Liver (tissue), 9 donors: ENCODE measurements around the gene MAPKAPK3. TPM values are rescaled to one million over a fixed set of nuclear protein-coding genes. Genes with fewer than 3 reads are reported as not detected.

Experiments used
- DNase-seq: peaks from one replicate; pipeline ENCODE4 v3.0.0-alpha.2; 2017; ENCODE audit warnings: low spot score
- H3K27ac ChIP-seq, 2 donors: one replicate each; pipeline ENCODE4 v1.7.0; 2013; ENCODE audit warnings: inconsistent platforms in 2 of 2, low read length in 2 of 2, control low read depth in 1 of 2, low read depth in 1 of 2, mild to moderate bottlenecking in 1 of 2
- H3K27me3 ChIP-seq, 4 donors: one replicate each; pipeline versions ENCODE4 v1.6.1 to v1.7.0; 2013; ENCODE audit warnings: low read length in 3 of 4, inconsistent platforms in 1 of 4, mild to moderate bottlenecking in 1 of 4, moderate library complexity in 1 of 4; ENCODE audit not compliant: control insufficient read depth in 4 of 4, insufficient read depth in 4 of 4
- H3K36me3 ChIP-seq, 4 donors: one replicate each; pipeline versions ENCODE4 v1.6.1 to v1.7.0; 2013; ENCODE audit warnings: low read length in 3 of 4, mild to moderate bottlenecking in 3 of 4, low read depth in 1 of 4, moderate library complexity in 1 of 4; ENCODE audit not compliant: control insufficient read depth in 4 of 4, insufficient read depth in 3 of 4
- H3K4me1 ChIP-seq, 4 donors: one replicate each; pipeline versions ENCODE4 v1.6.1 to v1.7.0; 2013; ENCODE audit warnings: low read length in 3 of 4, mild to moderate bottlenecking in 3 of 4, moderate library complexity in 1 of 4; ENCODE audit not compliant: control insufficient read depth in 4 of 4, insufficient read depth in 4 of 4
- H3K4me3 ChIP-seq, 3 donors: one replicate each; pipeline versions ENCODE4 v1.6.1 to v1.7.0; 2013; ENCODE audit warnings: low read length in 3 of 3, control low read depth in 1 of 3, low read depth in 1 of 3, mild to moderate bottlenecking in 1 of 3
- H3K9ac ChIP-seq, 2 donors: one replicate each; pipeline ENCODE4 v1.7.0; 2013; ENCODE audit warnings: low read length in 2 of 2, mild to moderate bottlenecking in 2 of 2, moderate library complexity in 2 of 2, control low read depth in 1 of 2, low read depth in 1 of 2
- H3K9me3 ChIP-seq, 4 donors: one replicate each; pipeline versions ENCODE4 v1.6.1 to v1.7.0; 2013; ENCODE audit warnings: low read length in 3 of 4; ENCODE audit not compliant: control insufficient read depth in 4 of 4
- CTCF ChIP-seq: fragments of 150-350 bp; IDR thresholded peaks from 2 replicates; pipeline ENCODE4 v1.5.1; 2017; ENCODE audit warnings: improper control_type of control experiment, low read depth, low read length; ENCODE audit not compliant: missing input control
- EGR1 ChIP-seq, 2 donors: IDR thresholded peaks; 2 replicates each; pipeline ENCODE4 v1.6.1; 2016 to 2018; ENCODE audit warnings: antibody characterized with exemption in 2 of 2, low read depth in 2 of 2
- FOXA1 ChIP-seq: IDR thresholded peaks from 2 replicates; pipeline ENCODE4 v1.6.1; 2016; ENCODE audit warnings: antibody characterized with exemption
- FOXA2 ChIP-seq: IDR thresholded peaks from 2 replicates; pipeline ENCODE4 v1.6.1; 2016; ENCODE audit warnings: antibody characterized with exemption
- GABPA ChIP-seq, 2 donors: IDR thresholded peaks in 1 of 2; conservative IDR thresholded peaks in 1 of 2; 2 replicates each; pipeline ENCODE4 v1.6.1; 2016; ENCODE audit warnings: antibody characterized with exemption in 2 of 2, mild to moderate bottlenecking in 1 of 2, moderate library complexity in 1 of 2
- HNF4A ChIP-seq, 2 donors: conservative IDR thresholded peaks; 2 replicates each; pipeline ENCODE4 v1.6.1; 2016; ENCODE audit warnings: antibody characterized with exemption in 2 of 2, mild to moderate bottlenecking in 2 of 2
- HNF4G ChIP-seq: IDR thresholded peaks from 2 replicates; pipeline ENCODE4 v1.6.1; 2016; ENCODE audit warnings: antibody characterized with exemption
- JUND ChIP-seq, 2 donors: IDR thresholded peaks; 2 replicates each; pipeline ENCODE4 v1.6.1; 2016; ENCODE audit warnings: antibody characterized with exemption in 2 of 2
- NR2F2 ChIP-seq: IDR thresholded peaks from 2 replicates; pipeline ENCODE4 v1.6.1; 2016; ENCODE audit warnings: antibody characterized with exemption
- REST ChIP-seq: IDR thresholded peaks from 2 replicates; pipeline ENCODE4 v1.6.1; 2016; ENCODE audit warnings: antibody characterized with exemption, mild to moderate bottlenecking
- RXRA ChIP-seq, 2 donors: IDR thresholded peaks; 2 replicates each; pipeline ENCODE4 v1.6.1; 2017 to 2018; ENCODE audit warnings: antibody characterized with exemption in 2 of 2, mild to moderate bottlenecking in 1 of 2
- SP1 ChIP-seq: IDR thresholded peaks from 2 replicates; pipeline ENCODE4 v1.6.1; 2018; ENCODE audit warnings: antibody characterized with exemption, mild to moderate bottlenecking
- TAF1 ChIP-seq: conservative IDR thresholded peaks from 2 replicates; pipeline ENCODE4 v1.6.1; 2016; ENCODE audit warnings: antibody characterized with exemption, mild to moderate bottlenecking
- YY1 ChIP-seq: IDR thresholded peaks from 2 replicates; pipeline ENCODE4 v1.6.1; 2016; ENCODE audit warnings: antibody characterized with exemption, mild to moderate bottlenecking
- WGBS: extraction: QIAGEN DNeasy Blood & Tissue Kit; methylation state at CpG from one replicate; pipeline ENCODE4 v1.1.7; 2013; 5-methylcytosine and 5-hydroxymethylcytosine counted together
- polyA plus RNA-seq, 2 donors: library from polyadenylated mRNA; stranded (reverse) in 1 of 2; unstranded in 1 of 2; fragments of 200-250 nt in 1 of 2; fragments of >200 nt in 1 of 2; fragmentation: Nextera tagmentation in 1 of 2; extraction: Ambion mirVana in 1 of 2; gene quantifications; one replicate each; pipeline versions ENCODE4 v1.2.1 to v1.2.3, GENCODE V29; 2013 to 2015
- total RNA-seq, 2 donors: library from RNA; depleted of rRNA; stranded (reverse); fragments of >200 nt; gene quantifications; one replicate each; pipeline ENCODE4 v1.2.3, GENCODE V29; 2014
- TF ChIP-seq, protein P1 (sequence below): IDR thresholded peaks from 2 replicates; pipeline ENCODE4 v1.6.1; 2016; ENCODE audit warnings: antibody characterized with exemption
- donor health status: healthy.
- donor health status: healthy.
- donor health status: healthy.
- donor health status: healthy.
- donor health status: healthy.

The MAPKAPK3 gene
- total and polyA plus RNA-seq, 4 donors: 13.9 to 32.9 (median 19.0) TPM

DNA sequence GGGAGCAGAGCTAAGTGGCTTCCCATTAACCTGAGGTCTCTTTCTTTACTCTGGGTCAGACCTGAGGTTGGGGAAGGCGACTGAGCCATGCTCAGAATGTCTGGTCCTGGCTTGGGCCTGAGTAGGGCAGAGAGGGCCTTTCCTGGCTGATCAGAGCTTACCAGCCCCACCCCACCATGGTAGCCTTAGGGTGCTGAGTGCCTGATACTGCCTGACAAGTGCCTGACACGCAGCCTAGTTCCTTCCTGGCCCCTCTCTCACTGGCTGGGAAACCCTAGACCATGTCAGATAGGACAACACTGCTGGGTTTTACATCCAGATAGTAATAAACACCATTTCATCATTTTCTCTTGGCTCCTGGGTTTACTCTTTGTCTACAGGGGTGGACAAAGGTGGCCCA is 32.0 kb downstream of the MAPKAPK3 start:
- Histone ChIP-seq H3K4me3 (no peak overlapping the region), H3K4me1 (no peaks in the 10 kb centered on the region), H3K27me3 (no peaks in the 10 kb centered on the region), H3K9ac (no peak overlapping the region), H3K9me3 (no peaks in the 10 kb centered on the region), H3K36me3 (peaks cover 2 to 29% (median 13%) of the 10 kb centered on the region in 4 donors), H3K27ac (no peak overlapping the region)
- TF ChIP-seq SP1: no peak
- WGBS: 91% methylated on average over 2 of the region's 2 CpGs
- DNase-seq: no peak

DNA sequence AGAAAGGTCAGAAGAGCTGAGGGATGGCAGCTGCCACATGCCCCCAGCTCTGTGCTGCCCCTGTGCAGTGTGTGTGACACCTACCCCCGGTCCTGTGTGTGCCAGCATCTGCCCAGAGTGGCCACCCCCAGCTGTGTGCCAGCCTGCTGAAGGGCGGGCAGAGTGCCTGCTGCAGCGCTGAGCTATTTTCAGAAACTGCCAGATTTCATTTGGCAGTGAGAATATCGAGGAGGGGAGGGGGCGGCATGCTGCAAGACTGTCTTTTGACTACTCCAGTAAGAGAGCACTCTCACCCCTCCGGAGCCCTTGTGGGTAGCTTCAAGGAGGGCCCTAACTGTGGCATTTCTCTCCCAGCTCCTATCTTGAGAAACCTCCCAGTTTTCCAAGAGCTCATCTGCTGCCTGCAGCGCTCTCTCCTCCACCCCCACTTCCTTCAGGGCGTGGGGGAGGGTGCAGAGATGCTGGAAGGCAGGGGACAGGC is 32.5 kb downstream of the MAPKAPK3 start:
- DNase-seq: no peak
- TF ChIP-seq HNF4A (conservative IDR thresholded peaks at IDR 0.05) (no peak), TAF1 (no peak), NR2F2 (no peak), YY1 (no peak), FOXA2 (no peak), JUND (IDR thresholded peaks at IDR 0.05) (no peak), RXRA (IDR thresholded peaks at IDR 0.05) (no peak), HNF4G (no peak), REST (no peak), EGR1 (IDR thresholded peaks at IDR 0.05; ENCODE audit: low read depth in 2 of 2) (no peak)
- Histone ChIP-seq H3K9ac (no peak overlapping the region), H3K27me3 (no peaks in the 10 kb centered on the region), H3K4me1 (no peaks in the 10 kb centered on the region), H3K9me3 (no peaks in the 10 kb centered on the region), H3K36me3 (peaks cover under 1 to 24% (median 12%) of the 10 kb centered on the region in 4 donors), H3K4me3 (no peak overlapping the region), H3K27ac (no peak overlapping the region)
- WGBS: 85% methylated on average over 8 of the region's 8 CpGs

- Histone ChIP-seq H3K27me3 (no peaks in the 10 kb centered on the region), H3K9me3 (no peaks in the 10 kb centered on the region), H3K9ac (no peak overlapping the region), H3K4me1 (no peaks in the 10 kb centered on the region), H3K36me3 (peaks cover 0 to 23% (median 10%) of the 10 kb centered on the region in 4 donors), H3K4me3 (no peak overlapping the region), H3K27ac (no peak overlapping the region)
- TF ChIP-seq GABPA (IDR thresholded peaks at IDR 0.05 in 1 of 2, conservative IDR thresholded peaks at IDR 0.05 in 1 of 2): no peak
- no peak for TF ChIP-seq TAF1
- TF ChIP-seq HNF4A (conservative IDR thresholded peaks at IDR 0.05): no peak
- no peak for TF ChIP-seq RXRA (IDR thresholded peaks at IDR 0.05)
- TF ChIP-seq FOXA2: no peak
- TF ChIP-seq, protein P1, sequence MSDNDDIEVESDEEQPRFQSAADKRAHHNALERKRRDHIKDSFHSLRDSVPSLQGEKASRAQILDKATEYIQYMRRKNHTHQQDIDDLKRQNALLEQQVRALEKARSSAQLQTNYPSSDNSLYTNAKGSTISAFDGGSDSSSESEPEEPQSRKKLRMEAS: no peak
- TF ChIP-seq FOXA1: no peak
- TF ChIP-seq CTCF: no peak
- no peak for DNase-seq
- WGBS: 96% methylated on average over 1 of the region's 1 CpG
Measured at GRCh38 chr3:50650018-50650417, 33.1 kb downstream of the MAPKAPK3 start.
